Measurements from ENCODE around the gene PARN.
"Not testable (repeated sequence)": the region's sequence is repeated elsewhere in the genome, so short reads cannot be mapped to it uniquely, and the experiment has no call there.

Gene PARN

DNA sequence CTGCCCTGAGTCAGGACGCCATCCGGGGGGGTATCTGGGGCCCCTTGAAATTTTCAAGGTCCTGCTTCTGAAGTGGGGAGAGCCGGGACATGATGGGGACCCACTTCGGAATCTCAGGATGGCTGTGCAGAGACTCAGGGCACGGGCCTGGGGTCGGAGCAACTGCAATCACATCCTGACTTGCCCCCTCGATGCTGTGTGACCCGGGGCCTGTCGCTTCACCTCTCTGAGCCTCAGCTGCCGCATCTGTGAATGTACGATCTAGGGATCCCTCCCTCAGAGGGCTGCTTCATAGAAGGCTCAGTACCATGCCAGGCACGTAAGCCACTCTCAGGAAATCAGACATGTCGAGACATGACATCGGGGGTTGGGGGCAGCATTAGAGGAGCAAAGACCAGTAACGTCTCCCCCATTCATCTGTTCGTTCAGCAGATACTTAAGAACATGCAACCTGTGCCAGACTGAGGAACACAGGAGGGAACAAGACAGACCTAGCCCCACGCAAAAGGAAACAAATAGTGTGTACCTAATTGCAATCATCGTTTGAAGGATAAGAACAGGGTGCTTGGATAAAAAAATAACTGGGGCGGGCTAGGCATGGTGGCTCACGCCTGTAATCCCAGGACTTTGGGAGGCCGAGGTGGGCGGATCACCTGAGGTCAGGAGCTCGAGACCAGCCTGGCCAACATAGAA is 229.6 kb downstream of the PARN start:
- no peak for DNase-seq

DNA sequence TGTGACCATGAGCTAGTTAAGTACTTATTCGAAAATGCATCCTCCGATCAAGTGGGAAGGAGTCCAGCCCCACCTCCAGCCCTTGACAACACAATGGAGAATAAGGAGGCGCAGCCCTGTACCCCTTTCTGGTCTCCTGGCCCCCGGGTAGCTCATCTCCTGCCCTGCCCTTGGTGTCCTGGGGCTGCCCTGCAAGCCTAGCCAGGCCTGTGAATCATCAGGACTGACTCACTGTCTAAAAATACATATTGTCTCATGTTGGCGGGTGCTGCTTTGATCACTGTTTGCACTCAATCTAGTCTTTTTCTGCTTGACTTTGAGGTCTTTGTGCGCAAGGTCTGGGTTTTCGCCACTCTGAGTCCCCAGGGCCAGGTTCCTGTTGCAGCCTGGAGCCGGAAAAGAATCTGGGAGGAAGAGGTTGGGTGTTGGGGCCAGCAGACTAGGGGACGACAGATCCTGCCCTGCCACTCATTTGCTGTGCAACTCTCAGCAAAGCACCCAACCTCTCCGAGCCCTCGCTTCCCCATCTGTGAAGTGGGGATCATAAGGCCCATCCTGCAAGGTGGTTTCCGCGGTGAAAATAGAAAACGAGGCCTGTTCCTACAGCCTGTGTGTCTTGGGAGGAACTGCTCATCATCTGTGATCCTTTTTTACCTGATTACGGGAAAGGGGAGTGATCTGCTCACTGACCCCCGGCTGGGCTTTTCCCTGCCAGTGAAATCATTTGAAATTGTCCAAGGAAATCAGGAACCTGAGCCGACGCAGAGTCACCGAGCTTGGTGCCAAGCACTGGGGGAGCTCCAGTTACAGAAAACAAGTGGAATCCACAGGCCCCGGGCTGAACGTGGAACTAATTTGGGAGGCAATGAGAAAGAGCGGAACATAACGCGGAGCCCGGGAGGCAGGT is 230.4 kb downstream of the PARN start:
- no peak for DNase-seq

DNA sequence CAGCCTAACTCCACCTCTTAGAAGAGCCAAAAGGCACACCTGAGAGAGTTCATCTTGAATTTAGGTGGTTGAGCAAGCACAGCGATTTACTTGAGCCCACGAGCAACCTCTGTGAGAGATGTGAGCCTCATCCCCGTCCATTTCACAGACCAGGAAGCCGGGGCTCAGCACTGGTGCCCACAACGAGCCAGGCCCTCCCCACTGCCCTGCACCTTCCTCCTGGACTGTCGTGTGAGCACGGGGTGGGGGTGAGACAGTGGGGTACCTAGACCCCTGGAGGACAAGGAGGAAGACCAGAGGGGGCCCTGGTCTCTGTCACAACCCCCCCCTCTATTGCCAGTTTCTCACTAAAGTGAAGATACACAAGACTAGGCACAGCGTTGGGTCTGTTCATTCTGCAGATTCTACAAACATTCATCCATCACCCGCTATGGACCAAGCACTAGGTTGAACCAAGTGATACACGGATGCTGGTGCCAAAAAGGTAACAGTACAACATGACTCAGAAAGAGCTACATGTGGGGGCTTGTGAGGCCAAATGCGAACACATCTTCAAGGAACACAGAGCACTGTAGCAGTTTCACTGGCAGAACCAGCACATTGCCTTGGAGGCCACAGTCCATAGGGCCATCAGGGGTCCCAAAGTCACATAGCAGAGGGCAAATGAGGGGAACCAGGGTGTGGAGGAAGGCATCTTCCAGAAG is 231.9 kb downstream of the PARN start:
- no peak for DNase-seq

DNA sequence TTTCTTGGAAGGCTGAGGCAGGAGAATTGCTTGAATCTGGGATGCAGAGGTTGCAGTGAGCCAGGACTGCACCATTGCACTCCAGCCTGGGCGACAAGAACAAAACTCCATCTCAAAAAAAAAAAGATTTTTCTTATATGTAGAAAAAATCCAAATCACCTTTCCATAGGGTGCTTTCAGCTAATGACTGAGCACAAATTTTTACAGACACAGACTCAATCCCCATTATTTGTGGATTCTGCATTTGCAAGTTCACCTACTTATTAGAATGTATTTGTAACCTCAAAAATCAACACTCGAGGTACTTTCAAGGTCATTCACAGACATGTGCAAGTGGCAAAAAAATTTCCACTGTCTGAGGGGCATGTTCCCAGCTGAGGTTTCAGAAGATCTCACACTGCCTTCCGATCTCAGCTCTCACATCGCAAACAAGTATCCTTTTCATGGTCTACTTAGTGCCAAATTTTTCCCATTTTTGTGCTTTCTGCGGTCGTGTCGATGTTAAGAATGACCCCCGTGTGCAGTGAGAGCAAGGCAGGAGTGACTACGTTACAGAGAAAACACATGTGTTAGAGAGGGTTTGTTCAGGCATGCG is 234.3 kb downstream of the PARN start:
- not testable (repeated sequence) for DNase-seq

DNA sequence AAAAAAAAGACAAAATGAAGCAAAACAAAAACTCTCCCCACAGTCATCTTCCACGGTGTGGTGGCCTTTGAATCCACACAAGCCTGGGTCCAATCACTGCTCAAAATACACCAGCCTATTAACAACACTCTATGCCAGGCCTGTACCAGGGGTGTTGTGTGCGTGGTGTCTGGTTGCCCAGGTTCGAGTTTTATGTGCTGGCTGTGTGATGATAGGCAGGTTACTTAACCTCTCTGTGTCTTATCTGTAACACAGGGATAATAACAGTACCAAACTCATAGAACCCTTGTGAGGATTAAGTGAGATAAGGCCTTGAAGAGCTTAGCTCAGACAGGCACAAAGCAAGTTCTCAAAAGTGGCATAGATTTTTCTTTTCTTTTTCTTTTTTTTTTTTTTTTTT is 235.2 kb downstream of the PARN start:
- no peak for DNase-seq

DNA sequence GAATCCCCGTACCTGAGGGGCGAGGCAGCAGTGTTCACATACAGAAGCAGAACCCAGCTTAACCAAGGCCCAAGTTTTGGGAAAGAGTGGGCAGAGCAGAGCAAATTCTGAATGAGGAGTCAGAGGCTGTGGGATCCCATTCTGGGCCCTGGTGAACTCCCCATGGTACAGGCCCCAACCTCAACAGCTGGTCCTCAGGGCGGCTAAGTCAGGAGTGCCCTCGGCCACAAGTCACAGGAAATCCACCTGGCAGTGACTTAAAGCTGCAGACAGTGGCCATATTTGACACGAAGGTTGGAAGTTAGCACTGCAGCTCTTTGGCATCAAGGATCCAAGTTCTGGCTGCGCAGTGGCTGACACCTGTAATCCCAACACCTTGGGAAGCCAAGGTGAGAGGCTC is 237.1 kb downstream of the PARN start:
- no peak for DNase-seq

DNA sequence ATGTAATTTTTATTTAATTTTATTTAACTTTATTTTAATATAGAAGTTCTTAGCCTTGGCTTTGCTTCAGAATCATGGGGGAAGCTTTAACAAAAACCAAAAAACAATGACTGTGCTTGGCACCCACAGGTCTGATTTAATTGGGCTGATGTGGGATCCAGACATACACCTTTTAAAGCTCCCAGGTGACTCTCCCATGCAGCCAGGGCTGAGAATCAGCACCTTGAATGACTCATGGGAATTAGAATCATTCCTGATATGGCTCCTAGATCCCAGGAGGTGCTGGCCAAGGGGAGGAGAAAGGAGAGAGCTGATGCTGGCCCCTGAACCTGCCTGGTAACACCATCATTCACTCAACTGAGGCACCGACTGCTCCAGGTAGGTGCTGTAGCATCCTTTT is 240.7 kb downstream of the PARN start:
- no peak for DNase-seq

DNA sequence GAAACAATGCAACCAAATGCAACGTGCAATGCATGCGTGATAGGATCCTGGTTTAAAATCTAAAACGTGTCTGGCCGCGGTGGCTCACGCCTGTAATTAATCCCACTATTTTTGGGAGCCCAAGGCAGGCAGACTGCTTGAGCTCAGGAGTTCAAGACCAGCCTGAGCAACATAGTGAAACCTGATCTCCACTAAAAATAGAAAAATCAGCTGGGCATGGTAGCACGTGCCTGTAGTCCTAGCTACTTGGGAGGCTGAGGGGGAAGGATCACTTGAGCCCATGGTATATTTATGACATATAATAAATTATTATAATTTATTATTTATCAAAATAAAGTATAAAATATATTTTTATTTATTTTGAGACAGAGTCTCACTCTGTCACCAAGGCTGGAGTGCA is 241.8 kb downstream of the PARN start:
- DNase-seq = no peak

DNA sequence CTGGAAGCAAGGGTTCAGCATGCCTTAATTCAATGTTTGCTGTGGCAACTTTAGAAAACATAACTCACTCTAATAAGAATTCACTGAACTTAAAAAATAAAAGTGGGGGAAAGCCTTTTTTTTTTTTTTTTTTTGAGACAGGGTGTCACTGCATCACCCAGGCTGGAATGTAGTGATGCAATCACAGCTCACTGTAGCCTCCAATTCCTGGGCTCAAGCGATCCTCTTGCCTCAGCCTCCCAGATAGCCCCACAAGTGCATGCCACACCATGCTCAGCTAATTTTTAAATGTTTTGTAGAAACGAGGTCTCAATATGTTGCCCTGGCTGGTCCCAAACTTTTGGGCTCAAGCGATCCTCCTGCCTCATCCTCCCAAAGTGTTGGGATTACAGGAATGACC is 243.9 kb downstream of the PARN start:
- no peak for DNase-seq
